A549 treated with ZK216348 at 1 μM for 4 hours (cell line): ENCODE data around the gene DOK4. TPM values are rescaled to one million over a fixed set of nuclear protein-coding genes. Genes with fewer than 3 reads are reported as not detected.

ENCODE experiments used
- total RNA-seq: library from RNA; stranded (reverse); fragments of 200-300 nt; extraction: Qiagen RNA extraction; gene quantifications from 5 replicates; pipeline ENCODE4 v1.2.3, GENCODE V29; 2022; ENCODE audit warnings: low read depth

The DOK4 gene
- total RNA-seq, result 26.4 to 50.2 TPM (median 40.8 TPM) in 5 replicates

GRCh38 chr16:57485916-57486857 lies at the start of gene DOK4:
TSS of gene DOK4 (minus strand) at chr16:57486493. CDS start at chr16:57479507, 6,986 bp downstream.

GRCh38 chr16:57462209-57462977 lies 23.9 kb downstream of the DOK4 start, which contains the start of gene POLR2C:
TSS of gene POLR2C (plus strand) at chr16:57462679. CDS start at chr16:57462725, 46 bp downstream.

GRCh38 chr16:57447186-57447962 lies 38.9 kb downstream of the DOK4 start, which contains the start of the genes CIAPIN1 and COQ9:
TSS of gene CIAPIN1 (minus strand) at chr16:57447385. CDS start at chr16:57440928, 6,457 bp downstream.
TSS of gene COQ9 (plus strand) at chr16:57447479. CDS start at chr16:57447506, 27 bp downstream.

Other genes with a start within 250 kb of the DOK4 start
- 58.4 to 77.6 TPM (median 74.6 TPM) in 5 replicates for gene ARL2BP, start 241.2 kb downstream of the DOK4 start, total RNA-seq
- gene PLLP, start 201.8 kb downstream of the DOK4 start, total RNA-seq, result 1.0 to 1.6 TPM (median 1.1 TPM) in 5 replicates
- gene CCL22, start 127.7 kb downstream of the DOK4 start, total RNA-seq, result 0.05 TPM in 2 of 5 replicates, not detected in the others
- gene CX3CL1, start 114.0 kb downstream of the DOK4 start, total RNA-seq, result 0.07 to 0.19 TPM (median 0.12 TPM) in 4 of 5 replicates, not detected in the other
- gene CCL17, start 81.7 kb downstream of the DOK4 start, total RNA-seq, result not detected in 5 replicates
- 69.4 to 81.7 TPM (median 74.6 TPM) in 5 replicates for gene CIAPIN1, start 39.1 kb downstream of the DOK4 start, total RNA-seq
- 32.9 to 54.5 TPM (median 50.9 TPM) in 5 replicates for gene COQ9, start 39.0 kb downstream of the DOK4 start, total RNA-seq
- 108 to 134 TPM (median 114 TPM) in 5 replicates for gene POLR2C, start 23.8 kb downstream of the DOK4 start, total RNA-seq
- gene CCDC102A, start 50.1 kb upstream of the DOK4 start, total RNA-seq, result 4.2 to 11.8 TPM (median 8.6 TPM) in 5 replicates
- gene ADGRG5, start 56.1 kb upstream of the DOK4 start, total RNA-seq, result 0.07 to 0.22 TPM (median 0.17 TPM) in 3 of 5 replicates, not detected in the others
- 101 to 249 TPM (median 188 TPM) in 5 replicates for gene ADGRG1, start 142.1 kb upstream of the DOK4 start, total RNA-seq
- gene ADGRG3, start 181.8 kb upstream of the DOK4 start, total RNA-seq, result 0.37 to 0.57 TPM (median 0.49 TPM) in 5 replicates
- gene DRC7, start 208.3 kb upstream of the DOK4 start, total RNA-seq, result 0.19 to 0.48 TPM in 2 of 5 replicates, not detected in the others
- gene KATNB1, start 249.3 kb upstream of the DOK4 start, total RNA-seq, result 13.5 to 19.6 TPM (median 18.0 TPM) in 5 replicates